Activated naive CD4-positive, alpha-beta T cell treated with anti-CD3 and anti-CD28 coated beads for 36 hours (primary cell): ENCODE data around the gene CENPO. TPM values are rescaled to one million over a fixed set of nuclear protein-coding genes. Genes with fewer than 3 reads are reported as not detected.

ENCODE experiments used
- CTCF ChIA-PET: fragments of 350-600 bp; sonication (Branson Sonifier 250); formaldehyde crosslinking; loops from one replicate; lab custom pipeline; 2021; ENCODE audit warnings: antibody characterized with exemption; lab: Charles Lee
- DNase-seq: peaks from one replicate; pipeline ENCODE4 v3.0.0-alpha.2; 2020
- H3K27ac Mint-ChIP-seq: one replicate; pipeline ENCODE4 v1.8.0; 2021; ENCODE audit warnings: mild to moderate bottlenecking, mixed read lengths
- H3K27me3 Mint-ChIP-seq: one replicate; pipeline ENCODE4 v1.8.0; 2021; ENCODE audit warnings: low read depth, mixed read lengths
- H3K36me3 Mint-ChIP-seq: one replicate; pipeline ENCODE4 v1.8.0; 2021; ENCODE audit warnings: low read depth, mixed read lengths
- H3K4me1 Mint-ChIP-seq: one replicate; pipeline ENCODE4 v1.8.0; 2021; ENCODE audit warnings: low read depth, mixed read lengths
- H3K4me3 Mint-ChIP-seq: one replicate; pipeline ENCODE4 v1.8.0; 2021; ENCODE audit warnings: mild to moderate bottlenecking, moderate library complexity, mixed read lengths
- H3K9me3 Mint-ChIP-seq: one replicate; pipeline ENCODE4 v1.8.0; 2021; ENCODE audit warnings: mixed read lengths
- intact Hi-C: fragments of 100-400 bp; cut with micrococcal nuclease; formaldehyde crosslinking; loops from one replicate; pipeline ENCODE4 v1.15.1; 2023
- total RNA-seq, 2 experiments: library from RNA; stranded (reverse); gene quantifications; one replicate each; pipeline ENCODE4 v1.2.3, GENCODE V29; 2021

The CENPO gene
- total RNA-seq, 2 experiments from 2014 or later = 36.4 to 38.5 TPM

DNA sequence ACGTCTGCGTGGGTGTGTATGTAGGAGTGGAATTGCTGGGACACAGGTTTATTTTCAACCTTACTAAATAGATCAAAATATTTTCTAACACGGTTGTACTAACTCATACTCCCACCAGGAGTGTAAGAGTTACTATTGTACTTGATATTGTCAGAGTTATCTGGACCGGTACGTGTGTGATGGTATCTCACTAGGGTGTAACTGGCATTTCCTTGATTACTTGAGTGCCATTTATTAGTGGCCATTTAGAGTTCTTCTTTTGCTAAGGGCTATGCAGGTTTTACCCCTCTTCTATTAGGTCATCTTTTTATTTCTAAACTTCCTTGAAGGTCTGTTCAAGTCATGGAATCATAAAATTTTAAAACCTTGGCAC lies 33.5 kb downstream of the CENPO start:
- H3K36me3 Mint-ChIP-seq = peaks cover 28% of the 10 kb centered on the region
- H3K4me1 Mint-ChIP-seq = peaks cover 17% of the 10 kb centered on the region
- CTCF ChIA-PET = interaction anchor here (1.3 to 6.7 kb wide), 9 partner anchors 8 to 420 kb away, joined by 3 to 61 read pairs (median 5); no protein-coding TSS in a partner anchor
- DNase-seq = no peak
- H3K9me3 Mint-ChIP-seq = no peaks in the 10 kb centered on the region
- no peak overlapping the region for H3K27ac Mint-ChIP-seq
- intact Hi-C loops = loop anchor here (1.0 to 10.0 kb wide), 7 partner anchors 146 to 416 kb away; partner anchors contain the start of genes DNAJC27 and NCOA1
- H3K27me3 Mint-ChIP-seq = no peaks in the 10 kb centered on the region
- H3K4me3 Mint-ChIP-seq = no peak overlapping the region

DNA sequence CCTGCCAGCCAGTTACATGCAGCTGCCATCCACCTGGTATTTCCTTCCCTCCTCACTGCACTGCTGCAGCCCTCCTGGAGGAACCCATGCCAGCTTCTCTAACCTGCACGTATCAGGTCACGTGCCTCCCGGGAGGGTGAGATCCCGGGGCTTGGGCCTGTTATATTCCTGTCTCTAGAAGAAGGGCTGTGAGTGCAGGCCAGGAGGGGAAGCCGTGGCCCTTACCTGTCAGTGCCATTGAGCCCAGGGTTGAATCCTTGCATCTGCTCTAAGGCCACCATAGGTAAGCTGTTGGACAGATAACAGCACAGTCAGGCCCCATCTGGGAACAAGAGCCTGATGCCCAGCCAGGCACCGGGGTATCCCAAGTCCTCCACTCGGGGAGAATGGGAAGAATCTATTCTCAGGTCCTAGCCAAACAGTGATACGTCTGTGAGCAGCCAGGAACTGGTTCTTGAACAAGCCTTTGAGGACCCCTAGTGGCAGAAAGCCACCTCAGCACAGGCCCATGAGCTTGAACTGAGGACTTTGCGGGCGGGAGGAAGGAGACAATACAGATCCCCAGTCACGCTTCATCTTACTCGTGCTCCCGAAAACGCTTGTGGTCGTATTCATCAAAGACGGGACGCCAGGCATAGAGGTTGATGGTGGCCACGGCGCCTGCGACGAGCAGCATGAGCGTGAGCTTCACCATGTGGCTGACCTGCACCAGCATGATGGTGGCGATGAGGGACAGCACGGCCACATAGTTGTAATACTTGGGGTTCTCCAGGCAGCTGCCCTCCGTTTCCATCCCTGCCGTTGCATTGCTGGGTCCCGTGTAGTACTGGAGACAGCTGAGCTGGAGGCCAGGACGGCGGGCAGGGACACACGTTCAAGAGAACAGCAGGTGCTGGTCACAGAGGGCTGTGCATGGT lies 34.4 kb downstream of the CENPO start:
- CTCF ChIA-PET = interaction anchor here (0.6 to 6.7 kb wide), 22 partner anchors 9 to 429 kb away, joined by 3 to 61 read pairs (median 3); no protein-coding TSS in a partner anchor
- no peak overlapping the region for H3K4me3 Mint-ChIP-seq
- intact Hi-C loops = loop anchor here (1.0 to 10.0 kb wide), 7 partner anchors 145 to 417 kb away; partner anchors contain the start of genes DNAJC27 and NCOA1

DNA sequence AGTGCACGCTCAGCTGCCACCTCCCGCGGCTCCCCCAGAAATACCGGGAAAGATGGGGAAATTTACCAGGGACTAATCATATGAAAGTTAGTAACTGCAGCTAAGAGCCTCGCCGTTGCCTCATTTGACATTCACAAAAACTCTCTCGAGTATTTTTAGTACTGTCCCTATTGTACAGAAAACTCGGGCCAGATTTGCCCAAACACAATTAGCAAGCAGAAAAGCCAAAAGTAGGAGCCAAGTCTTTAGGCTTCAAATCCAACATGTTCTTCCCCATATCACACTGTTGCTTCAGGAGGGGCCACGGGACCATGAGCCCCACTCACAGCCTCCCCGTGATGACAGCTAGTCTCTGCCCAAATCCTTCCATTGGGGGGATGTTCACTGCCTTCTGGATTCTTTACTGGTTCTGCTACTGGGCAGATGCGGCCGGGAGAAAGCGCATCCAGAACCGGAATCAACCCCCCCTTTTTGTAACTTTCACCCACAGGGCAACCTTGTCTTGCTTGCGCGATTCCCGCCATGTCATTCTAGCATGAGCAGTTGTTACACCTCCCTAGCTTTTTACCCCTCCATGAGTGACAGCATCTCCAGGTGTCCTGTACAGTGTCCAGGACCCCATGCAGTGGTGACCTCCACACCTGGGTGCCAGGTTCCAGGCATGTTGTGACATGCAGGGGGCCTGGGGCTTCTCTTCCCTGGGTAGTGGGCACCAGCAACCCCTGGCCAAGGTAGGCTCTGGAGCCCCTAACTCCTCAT lies 35.2 kb downstream of the CENPO start:
- H3K4me3 Mint-ChIP-seq = no peak overlapping the region
- H3K27ac Mint-ChIP-seq = no peak overlapping the region
- CTCF ChIA-PET = interaction anchor here (0.5 to 6.7 kb wide), 25 partner anchors 9 to 846 kb away, joined by 3 to 61 read pairs (median 3); no protein-coding TSS in a partner anchor
- peaks cover 24% of the 10 kb centered on the region for H3K36me3 Mint-ChIP-seq
- H3K4me1 Mint-ChIP-seq = peaks cover 17% of the 10 kb centered on the region
- intact Hi-C loops = loop anchor here (5.0 to 10.0 kb wide), 5 partner anchors 144 to 369 kb away; partner anchors contain the start of genes DNAJC27 and NCOA1
- no peaks in the 10 kb centered on the region for H3K9me3 Mint-ChIP-seq
- H3K27me3 Mint-ChIP-seq = no peaks in the 10 kb centered on the region
- no peak for DNase-seq

More for the DNA sequence above, 34.4 kb downstream of the CENPO start:
- DNase-seq = peak; percentile 85
- H3K27ac Mint-ChIP-seq = no peak overlapping the region
- H3K36me3 Mint-ChIP-seq = peaks cover 28% of the 10 kb centered on the region
- H3K27me3 Mint-ChIP-seq = no peaks in the 10 kb centered on the region
- peaks cover 17% of the 10 kb centered on the region for H3K4me1 Mint-ChIP-seq
- no peaks in the 10 kb centered on the region for H3K9me3 Mint-ChIP-seq

DNA sequence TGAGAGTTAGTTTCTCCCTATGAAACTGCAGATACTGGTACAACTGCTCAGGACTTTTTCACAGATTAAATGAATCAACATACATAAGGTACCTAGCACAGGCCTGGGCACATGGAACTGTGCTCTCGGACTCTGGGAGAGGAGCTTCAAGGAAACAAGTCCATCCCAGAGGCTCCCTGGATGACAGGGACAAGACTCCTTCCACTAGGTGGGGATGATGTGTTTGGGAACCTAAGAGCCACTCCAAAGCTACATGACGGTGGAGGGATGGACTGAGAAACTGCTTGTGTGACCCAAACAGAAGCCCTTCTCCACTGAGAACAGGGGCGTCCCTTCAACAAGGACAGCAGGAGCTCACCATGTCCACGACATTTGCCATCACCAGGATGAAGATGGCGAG lies 37.1 kb downstream of the CENPO start:
- Mint-ChIP-seq H3K9me3 (no peaks in the 10 kb centered on the region), H3K4me3 (no peak overlapping the region)
- intact Hi-C loops = no loop called here

DNA sequence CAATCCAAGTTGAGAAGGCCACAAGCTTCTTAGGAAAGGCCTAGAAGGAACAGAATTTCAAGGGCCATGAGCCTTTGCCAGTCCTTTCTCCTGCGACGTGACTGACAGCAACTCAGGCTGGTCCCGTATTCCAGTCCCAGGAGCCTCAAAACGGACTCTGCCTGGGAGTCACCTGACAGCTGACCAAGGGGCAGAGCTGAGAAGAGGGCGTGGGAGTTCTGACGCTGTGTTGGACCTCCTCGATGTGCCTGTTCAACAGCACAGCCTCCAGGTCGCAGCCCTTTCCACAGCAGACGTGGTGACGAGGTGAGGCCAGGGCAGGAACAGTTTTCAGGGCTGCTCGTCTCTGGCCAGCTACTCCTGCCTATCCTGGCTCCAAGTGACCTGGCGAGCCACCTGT lies 37.6 kb downstream of the CENPO start:
- Mint-ChIP-seq H3K4me1 (peaks cover 13% of the 10 kb centered on the region), H3K36me3 (peaks cover 13% of the 10 kb centered on the region), H3K9me3 (no peaks in the 10 kb centered on the region), H3K27ac (no peak overlapping the region), H3K27me3 (no peaks in the 10 kb centered on the region), H3K4me3 (no peak overlapping the region)
- intact Hi-C loops = no loop called here
- CTCF ChIA-PET = interaction anchor here (0.8 to 6.7 kb wide), 3 partner anchors 17 to 421 kb away, joined by 3 to 61 read pairs (median 4); no protein-coding TSS in a partner anchor
- no peak for DNase-seq

More for the DNA sequence above, 37.1 kb downstream of the CENPO start:
- no peak for DNase-seq
- Mint-ChIP-seq H3K4me1 (peaks cover 17% of the 10 kb centered on the region), H3K36me3 (peaks cover 17% of the 10 kb centered on the region), H3K27ac (no peak overlapping the region), H3K27me3 (no peaks in the 10 kb centered on the region)
- CTCF ChIA-PET = interaction anchor here (0.8 to 6.7 kb wide), 5 partner anchors 11 to 421 kb away, joined by 3 to 61 read pairs (median 4); no protein-coding TSS in a partner anchor

DNA sequence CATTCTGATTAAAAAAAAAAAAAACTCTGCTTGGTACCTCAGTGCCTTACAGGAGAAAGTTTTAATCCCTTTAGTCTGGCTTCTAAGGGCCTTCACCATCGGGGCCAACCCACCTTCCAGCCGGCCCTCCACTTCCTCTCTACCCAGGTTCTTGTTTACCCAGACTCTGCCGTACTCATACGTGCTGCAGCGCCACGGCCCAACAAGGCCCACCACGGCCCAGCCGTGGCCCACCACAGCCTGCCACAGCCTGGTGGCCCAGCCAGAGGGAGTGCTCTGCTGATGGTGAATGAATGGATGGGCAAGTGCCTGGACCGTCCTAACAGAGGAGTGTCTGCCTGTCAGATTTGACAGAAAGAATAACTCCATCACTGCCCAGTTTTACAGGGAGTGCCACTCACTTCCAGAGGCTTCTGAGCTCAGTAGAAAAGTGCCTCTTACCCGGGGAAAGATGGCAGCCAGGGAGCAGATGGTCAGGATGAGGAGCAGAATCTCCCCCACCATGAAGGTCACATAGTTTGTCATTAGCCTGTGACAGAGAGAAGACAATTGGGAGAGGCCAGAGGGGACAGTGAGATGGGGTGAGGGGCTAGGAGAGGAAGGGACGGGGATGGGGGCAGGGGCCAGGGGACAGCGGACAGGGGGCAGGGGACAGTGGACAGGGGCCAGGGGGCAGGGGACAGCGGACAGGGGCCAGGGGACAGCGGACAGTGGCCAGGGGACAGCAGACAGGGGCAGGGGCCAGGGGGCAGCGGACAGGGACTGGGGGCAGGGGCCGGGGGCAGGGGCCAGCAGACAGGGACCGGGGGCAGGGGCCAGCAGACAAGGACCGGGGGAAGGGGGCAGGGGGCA lies 38.2 kb downstream of the CENPO start:
- H3K4me1 Mint-ChIP-seq = peaks cover 6% of the 10 kb centered on the region
- no peaks in the 10 kb centered on the region for H3K27me3 Mint-ChIP-seq
- intact Hi-C loops = no loop called here

DNA sequence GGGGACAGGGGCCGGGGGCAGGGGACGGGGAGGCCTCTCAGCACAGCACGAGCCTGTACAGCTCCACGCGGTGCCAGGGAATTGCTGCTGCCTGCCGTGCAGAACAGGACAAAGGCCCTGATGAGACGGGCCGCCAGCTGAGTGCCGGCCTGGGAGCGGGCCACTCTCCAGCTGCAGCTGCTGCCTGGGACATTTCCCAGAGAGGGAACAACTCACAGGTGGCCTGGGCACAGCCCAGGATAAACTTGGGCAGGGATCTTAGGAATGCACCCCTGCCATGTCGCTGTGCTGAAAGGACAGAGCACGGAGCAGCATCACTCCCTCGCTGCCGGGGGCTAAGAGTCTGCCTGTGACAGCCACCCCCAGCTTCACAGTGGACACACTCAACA lies 38.8 kb downstream of the CENPO start:
- H3K4me1 Mint-ChIP-seq = peaks cover 4% of the 10 kb centered on the region
- H3K4me3 Mint-ChIP-seq = no peak overlapping the region
- DNase-seq = no peak
- intact Hi-C loops = no loop called here
- H3K9me3 Mint-ChIP-seq = no peaks in the 10 kb centered on the region
- H3K27ac Mint-ChIP-seq = no peak overlapping the region
- H3K27me3 Mint-ChIP-seq = no peaks in the 10 kb centered on the region
- H3K36me3 Mint-ChIP-seq = peaks cover 17% of the 10 kb centered on the region
- CTCF ChIA-PET = no interaction called here

More for the DNA sequence above, 38.2 kb downstream of the CENPO start:
- H3K36me3 Mint-ChIP-seq = peaks cover 14% of the 10 kb centered on the region
- CTCF ChIA-PET = interaction anchor here (0.8 to 6.7 kb wide), 2 partner anchors 409 to 422 kb away, joined by 3 to 61 read pairs; no protein-coding TSS in a partner anchor
- no peaks in the 10 kb centered on the region for H3K9me3 Mint-ChIP-seq
- H3K4me3 Mint-ChIP-seq = no peak overlapping the region
- DNase-seq = no peak
- H3K27ac Mint-ChIP-seq = no peak overlapping the region

DNA sequence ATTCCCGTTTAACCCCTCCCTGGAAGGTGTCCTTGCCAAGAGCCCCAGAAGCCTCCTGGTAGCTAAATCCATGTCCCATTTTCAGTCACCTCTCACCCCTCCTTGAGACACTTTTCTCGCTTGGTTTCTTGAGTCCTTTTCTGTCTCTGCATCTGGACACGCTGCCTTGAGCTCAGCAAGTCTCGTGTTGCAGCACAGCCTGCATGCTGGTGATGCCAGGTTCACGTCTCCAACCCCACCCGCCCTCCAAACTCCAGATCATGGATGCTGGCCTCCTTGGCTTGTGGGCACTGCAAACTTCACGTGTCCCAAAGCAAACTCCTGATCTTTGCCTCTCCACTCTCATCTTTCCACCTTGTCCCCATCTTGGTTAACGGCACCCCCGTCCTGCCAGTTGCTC lies 39.3 kb downstream of the CENPO start:
- intact Hi-C loops = no loop called here
- Mint-ChIP-seq H3K9me3 (no peaks in the 10 kb centered on the region), H3K4me1 (peaks cover 2% of the 10 kb centered on the region), H3K27me3 (no peaks in the 10 kb centered on the region), H3K27ac (no peak overlapping the region), H3K36me3 (peaks cover 20% of the 10 kb centered on the region), H3K4me3 (no peak overlapping the region)
- CTCF ChIA-PET = no interaction called here
- DNase-seq = no peak

DNA sequence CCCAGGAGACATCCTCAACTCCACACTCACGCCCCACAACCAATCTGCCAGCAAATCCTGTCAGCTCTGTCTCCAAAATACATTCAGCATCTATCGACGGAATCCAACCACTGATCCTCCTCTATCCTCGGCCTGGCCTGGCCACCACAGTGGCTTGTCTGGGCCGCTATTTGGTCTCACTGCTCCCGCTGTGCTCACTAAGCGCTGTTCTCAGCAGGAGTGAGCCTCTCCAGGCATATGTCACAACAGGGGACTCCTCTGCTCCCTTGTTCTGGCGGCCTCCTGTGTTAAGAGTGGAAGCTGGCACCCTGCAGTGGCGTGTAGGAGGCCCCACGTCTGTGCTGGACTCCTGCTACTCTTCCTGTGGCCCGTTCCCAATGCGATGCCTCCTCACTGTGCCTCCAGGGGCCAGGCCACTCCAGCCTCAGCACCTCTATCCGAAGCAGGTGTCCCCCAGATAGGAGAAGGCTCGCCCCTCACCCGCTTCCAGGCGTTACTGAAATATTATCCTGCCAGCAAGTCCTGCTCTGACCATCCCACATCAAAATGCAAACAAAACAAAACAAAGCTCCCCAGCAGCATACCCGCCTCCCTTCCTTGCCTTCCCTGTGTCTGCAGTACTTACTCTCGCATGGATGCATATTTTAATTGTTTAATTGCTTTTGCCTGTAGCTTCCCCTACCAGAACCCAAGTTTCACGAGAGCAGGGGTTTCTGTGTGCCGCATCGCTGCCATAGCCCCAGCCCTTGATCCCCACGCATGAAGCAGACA lies 39.9 kb downstream of the CENPO start:
- Mint-ChIP-seq H3K4me3 (no peak overlapping the region), H3K36me3 (peaks cover 17% of the 10 kb centered on the region), H3K9me3 (no peaks in the 10 kb centered on the region), H3K27ac (no peak overlapping the region), H3K27me3 (no peaks in the 10 kb centered on the region), H3K4me1 (no peaks in the 10 kb centered on the region)
- CTCF ChIA-PET = interaction anchor here (0.7 kb wide), 1 partner anchor 11 kb away, joined by 3 read pairs; no protein-coding TSS in a partner anchor
- no peak for DNase-seq
- intact Hi-C loops = no loop called here

DNA sequence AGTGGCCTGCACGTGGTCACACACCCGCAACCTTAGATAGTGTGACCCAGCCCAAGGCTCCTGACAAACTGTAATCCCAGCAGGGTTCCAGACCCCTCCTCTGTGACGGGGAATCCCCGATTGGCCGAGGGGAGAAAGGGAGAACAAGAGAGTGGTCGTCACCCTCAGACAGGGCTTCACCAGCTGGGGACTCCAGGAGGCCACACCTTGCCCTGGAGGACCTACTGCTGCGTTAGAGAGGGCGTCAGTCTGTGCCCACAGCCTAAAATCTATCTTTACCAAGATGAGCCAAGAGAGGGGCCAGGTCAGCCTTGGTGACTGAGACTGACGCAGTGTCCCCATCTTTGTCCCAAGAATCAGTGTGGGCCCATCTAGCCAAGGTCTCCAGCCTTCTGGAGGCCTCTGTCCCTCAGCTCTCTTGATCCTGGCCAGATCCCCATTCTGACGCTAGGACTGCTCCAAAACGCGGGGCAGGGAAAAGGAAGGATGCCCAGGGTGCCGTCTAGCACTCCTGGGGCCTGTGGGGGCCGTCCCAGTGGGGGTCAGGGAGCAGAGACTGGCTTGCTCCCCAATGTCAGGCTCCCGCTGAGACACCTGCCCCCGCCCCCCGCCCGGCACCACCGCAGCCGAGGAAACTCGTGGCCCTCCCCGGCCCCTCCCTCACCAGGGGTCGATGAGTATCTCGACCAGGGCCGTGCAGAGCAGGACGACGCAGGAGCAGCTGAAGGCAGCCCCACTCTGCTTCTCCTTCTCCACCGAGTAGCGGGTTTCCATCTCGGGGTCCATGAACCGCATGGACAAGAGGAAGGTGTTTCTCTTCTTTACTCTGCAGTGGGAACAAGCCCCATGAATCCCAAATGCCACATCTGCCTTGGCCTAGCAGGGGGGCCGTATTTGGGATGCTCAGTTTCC lies 40.9 kb downstream of the CENPO start:
- no peaks in the 10 kb centered on the region for H3K4me1 Mint-ChIP-seq
- intact Hi-C loops = no loop called here
- DNase-seq = no peak
- H3K27ac Mint-ChIP-seq = no peak overlapping the region
- H3K27me3 Mint-ChIP-seq = no peaks in the 10 kb centered on the region
- no peak overlapping the region for H3K4me3 Mint-ChIP-seq
- CTCF ChIA-PET = interaction anchor here (0.7 to 1.4 kb wide), 2 partner anchors 12 to 412 kb away, joined by 3 to 4 read pairs; no protein-coding TSS in a partner anchor
- peaks cover 18% of the 10 kb centered on the region for H3K36me3 Mint-ChIP-seq
- no peaks in the 10 kb centered on the region for H3K9me3 Mint-ChIP-seq
